GM06990 (cell line): ENCODE results near the gene LY6G5C.

Experiments used
- DNase-seq: peaks from one replicate; pipeline ENCODE4 v3.0.0-alpha.2; 2011; ENCODE audit not compliant: insufficient read length; ENCODE audit errors: extremely low read depth
- H3K27me3 ChIP-seq: replicated peaks from 2 replicates; pipeline ENCODE4 v1.6.0; 2011; ENCODE audit warnings: low read length; ENCODE audit not compliant: control insufficient read depth, insufficient read depth
- H3K36me3 ChIP-seq: 2 replicates; pipeline ENCODE4 v1.5.1; 2011; ENCODE audit warnings: low read length; ENCODE audit not compliant: control insufficient read depth, insufficient read depth
- H3K4me3 ChIP-seq: replicated peaks from 2 replicates; pipeline ENCODE4 v1.5.1; 2011; ENCODE audit warnings: low read depth, mild to moderate bottlenecking, control low read depth, low read length
- CTCF ChIP-seq: IDR thresholded peaks from 2 replicates; pipeline ENCODE4 v1.5.1; 2011; ENCODE audit warnings: low read length, control low read depth, mild to moderate bottlenecking, inconsistent platforms; ENCODE audit not compliant: insufficient read depth, poor library complexity, severe bottlenecking

The LY6G5C gene

GRCh38 chr6:31683591-31683990 is 2.7 kb upstream of the LY6G5C start:
- H3K27me3 ChIP-seq, result no peaks in the 10 kb centered on the region
- no peak for TF ChIP-seq CTCF
- no peak for DNase-seq
- H3K36me3 ChIP-seq, result peaks cover 14% of the 10 kb centered on the region
- H3K4me3 ChIP-seq, result no peak overlapping the region

- no peaks in the 10 kb centered on the region for H3K27me3 ChIP-seq
- peak; percentile 48 for DNase-seq
- H3K36me3 ChIP-seq, result peaks cover 3% of the 10 kb centered on the region
- TF ChIP-seq CTCF, result peak; percentile 41
- H3K4me3 ChIP-seq, result peak overlapping the region; percentile 61
These were observed 336 bp upstream of the LY6G5C start for GRCh38 chr6:31681135-31681671.

- DNase-seq, result no peak
- no peak for TF ChIP-seq CTCF
These were observed 2.9 kb downstream of the LY6G5C start for GRCh38 chr6:31677955-31678354.

GRCh38 chr6:31676904-31677303 is 4.0 kb downstream of the LY6G5C start:
- DNase-seq, result no peak
- TF ChIP-seq CTCF, result no peak
- no peaks in the 10 kb centered on the region for H3K27me3 ChIP-seq
- H3K36me3 ChIP-seq, result peaks cover 5% of the 10 kb centered on the region
- H3K4me3 ChIP-seq, result no peak overlapping the region

More at GRCh38 chr6:31677955-31678354, 2.9 kb downstream of the LY6G5C start:
- no peaks in the 10 kb centered on the region for H3K27me3 ChIP-seq
- H3K36me3 ChIP-seq, result peaks cover 2% of the 10 kb centered on the region; the same call in 1 of the 2 replicates
- no peak overlapping the region for H3K4me3 ChIP-seq

GRCh38 chr6:31676322-31676903 is 4.5 kb downstream of the LY6G5C start:
- H3K36me3 ChIP-seq, result peaks cover 7% of the 10 kb centered on the region
- no peak overlapping the region for H3K4me3 ChIP-seq
- no peaks in the 10 kb centered on the region for H3K27me3 ChIP-seq
- DNase-seq, result no peak
- TF ChIP-seq CTCF, result no peak
